HG03039 (cell line): ENCODE data around the gene GAGE12G.
"Not testable (repeated sequence)": the region's sequence is repeated elsewhere in the genome, so short reads cannot be mapped to it uniquely, and the experiment has no call there.

Experiments used
- ATAC-seq: cut with Tn5 transposase; IDR thresholded peaks from one replicate; pipeline ENCODE4 v1.9.1; 2021; ENCODE audit warnings: mild to moderate bottlenecking, moderate library complexity; ENCODE audit not compliant: unreplicated experiment

GAGE12G gene, protein sequence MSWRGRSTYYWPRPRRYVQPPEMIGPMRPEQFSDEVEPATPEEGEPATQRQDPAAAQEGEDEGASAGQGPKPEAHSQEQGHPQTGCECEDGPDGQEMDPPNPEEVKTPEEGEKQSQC

DNA sequence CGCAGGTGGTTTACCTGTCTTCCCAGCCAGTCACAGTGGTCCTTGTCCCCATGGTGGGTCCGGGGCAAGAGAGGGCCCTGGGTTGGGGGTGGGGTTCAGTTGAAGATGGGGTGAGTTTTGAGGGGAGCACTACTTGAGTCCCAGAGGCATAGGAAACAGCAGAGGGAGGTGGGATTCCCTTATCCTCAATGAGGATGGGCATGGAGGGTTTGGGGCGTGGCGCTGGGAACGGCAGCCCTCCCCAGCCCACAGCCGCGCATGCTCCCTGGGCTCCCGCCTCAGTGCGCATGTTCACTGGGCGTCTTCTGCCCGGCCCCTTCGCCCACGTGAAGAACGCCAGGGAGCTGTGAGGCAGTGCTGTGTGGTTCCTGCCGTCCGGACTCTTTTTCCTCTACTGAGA is at the start of gene GAGE12G:
Gene GAGE12G (plus strand): TSS at position 301 of the 400 bp plus-strand sequence. CDS start 1,155 bp downstream, outside the sequence.
- not testable (repeated sequence) for ATAC-seq

DNA sequence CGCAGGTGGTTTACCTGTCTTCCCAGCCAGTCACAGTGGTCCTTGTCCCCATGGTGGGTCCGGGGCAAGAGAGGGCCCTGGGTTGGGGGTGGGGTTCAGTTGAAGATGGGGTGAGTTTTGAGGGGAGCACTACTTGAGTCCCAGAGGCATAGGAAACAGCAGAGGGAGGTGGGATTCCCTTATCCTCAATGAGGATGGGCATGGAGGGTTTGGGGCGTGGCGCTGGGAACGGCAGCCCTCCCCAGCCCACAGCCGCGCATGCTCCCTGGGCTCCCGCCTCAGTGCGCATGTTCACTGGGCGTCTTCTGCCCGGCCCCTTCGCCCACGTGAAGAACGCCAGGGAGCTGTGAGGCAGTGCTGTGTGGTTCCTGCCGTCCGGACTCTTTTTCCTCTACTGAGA is 38.3 kb upstream of the GAGE12G start, which contains the start of gene GAGE12C:
Gene GAGE12C (plus strand): TSS at position 301 of the 400 bp plus-strand sequence. CDS start 1,155 bp downstream, outside the sequence.
- not testable (repeated sequence) for ATAC-seq

DNA sequence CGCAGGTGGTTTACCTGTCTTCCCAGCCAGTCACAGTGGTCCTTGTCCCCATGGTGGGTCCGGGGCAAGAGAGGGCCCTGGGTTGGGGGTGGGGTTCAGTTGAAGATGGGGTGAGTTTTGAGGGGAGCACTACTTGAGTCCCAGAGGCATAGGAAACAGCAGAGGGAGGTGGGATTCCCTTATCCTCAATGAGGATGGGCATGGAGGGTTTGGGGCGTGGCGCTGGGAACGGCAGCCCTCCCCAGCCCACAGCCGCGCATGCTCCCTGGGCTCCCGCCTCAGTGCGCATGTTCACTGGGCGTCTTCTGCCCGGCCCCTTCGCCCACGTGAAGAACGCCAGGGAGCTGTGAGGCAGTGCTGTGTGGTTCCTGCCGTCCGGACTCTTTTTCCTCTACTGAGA is 28.8 kb upstream of the GAGE12G start, which contains the start of gene GAGE12D:
Gene GAGE12D (plus strand): TSS at position 301 of the 400 bp plus-strand sequence. CDS start 1,155 bp downstream, outside the sequence.
- ATAC-seq: not testable (repeated sequence)

DNA sequence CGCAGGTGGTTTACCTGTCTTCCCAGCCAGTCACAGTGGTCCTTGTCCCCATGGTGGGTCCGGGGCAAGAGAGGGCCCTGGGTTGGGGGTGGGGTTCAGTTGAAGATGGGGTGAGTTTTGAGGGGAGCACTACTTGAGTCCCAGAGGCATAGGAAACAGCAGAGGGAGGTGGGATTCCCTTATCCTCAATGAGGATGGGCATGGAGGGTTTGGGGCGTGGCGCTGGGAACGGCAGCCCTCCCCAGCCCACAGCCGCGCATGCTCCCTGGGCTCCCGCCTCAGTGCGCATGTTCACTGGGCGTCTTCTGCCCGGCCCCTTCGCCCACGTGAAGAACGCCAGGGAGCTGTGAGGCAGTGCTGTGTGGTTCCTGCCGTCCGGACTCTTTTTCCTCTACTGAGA is 19.2 kb upstream of the GAGE12G start, which contains the start of gene GAGE12E:
Gene GAGE12E (plus strand): TSS at position 301 of the 400 bp plus-strand sequence. CDS start 1,155 bp downstream, outside the sequence.
- ATAC-seq: not testable (repeated sequence)

DNA sequence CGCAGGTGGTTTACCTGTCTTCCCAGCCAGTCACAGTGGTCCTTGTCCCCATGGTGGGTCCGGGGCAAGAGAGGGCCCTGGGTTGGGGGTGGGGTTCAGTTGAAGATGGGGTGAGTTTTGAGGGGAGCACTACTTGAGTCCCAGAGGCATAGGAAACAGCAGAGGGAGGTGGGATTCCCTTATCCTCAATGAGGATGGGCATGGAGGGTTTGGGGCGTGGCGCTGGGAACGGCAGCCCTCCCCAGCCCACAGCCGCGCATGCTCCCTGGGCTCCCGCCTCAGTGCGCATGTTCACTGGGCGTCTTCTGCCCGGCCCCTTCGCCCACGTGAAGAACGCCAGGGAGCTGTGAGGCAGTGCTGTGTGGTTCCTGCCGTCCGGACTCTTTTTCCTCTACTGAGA is 9.7 kb upstream of the GAGE12G start, which contains the start of gene GAGE12F:
Gene GAGE12F (plus strand): TSS at position 301 of the 400 bp plus-strand sequence. CDS start 1,155 bp downstream, outside the sequence.
- ATAC-seq: not testable (repeated sequence)

DNA sequence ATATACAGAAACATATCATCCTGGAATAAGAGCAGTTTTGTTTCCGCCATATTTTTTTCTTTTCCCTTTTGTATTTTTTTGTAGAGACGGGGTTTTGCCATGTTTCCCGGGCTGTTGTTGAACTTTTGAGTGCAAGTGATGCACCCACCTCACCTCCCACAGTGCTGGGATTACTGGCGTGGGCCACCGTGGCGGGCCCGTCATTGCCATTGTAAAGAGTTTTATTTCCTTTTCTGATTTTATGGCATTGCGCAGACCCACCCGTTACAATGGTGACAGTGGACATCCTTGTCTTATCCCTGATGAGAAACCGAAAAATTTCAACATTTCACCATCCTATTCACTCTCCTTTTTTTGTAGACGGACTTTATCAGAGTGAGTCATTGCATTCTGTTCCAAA is 1.5 kb upstream of the GAGE12G start:
- not testable (repeated sequence) for ATAC-seq

DNA sequence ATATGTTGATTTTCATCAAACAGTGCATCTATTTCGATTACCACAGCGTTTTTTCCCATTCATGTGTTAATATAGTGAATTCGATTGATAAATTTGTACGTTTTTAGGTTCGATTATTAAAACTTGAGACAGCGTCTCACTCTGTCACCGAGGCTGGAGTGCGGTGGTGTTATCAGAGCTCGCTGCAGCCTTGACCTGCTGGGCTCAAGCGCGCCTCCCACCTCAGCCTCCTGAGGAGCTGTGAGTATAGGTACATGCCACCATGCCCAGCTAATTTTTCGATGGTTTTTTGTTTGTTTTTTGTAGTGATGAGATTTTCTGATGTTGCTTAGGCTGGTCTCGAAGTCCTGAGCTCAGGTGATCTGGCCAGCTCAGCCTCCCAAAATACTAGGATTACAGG is 1.0 kb upstream of the GAGE12G start:
- not testable (repeated sequence) for ATAC-seq

DNA sequence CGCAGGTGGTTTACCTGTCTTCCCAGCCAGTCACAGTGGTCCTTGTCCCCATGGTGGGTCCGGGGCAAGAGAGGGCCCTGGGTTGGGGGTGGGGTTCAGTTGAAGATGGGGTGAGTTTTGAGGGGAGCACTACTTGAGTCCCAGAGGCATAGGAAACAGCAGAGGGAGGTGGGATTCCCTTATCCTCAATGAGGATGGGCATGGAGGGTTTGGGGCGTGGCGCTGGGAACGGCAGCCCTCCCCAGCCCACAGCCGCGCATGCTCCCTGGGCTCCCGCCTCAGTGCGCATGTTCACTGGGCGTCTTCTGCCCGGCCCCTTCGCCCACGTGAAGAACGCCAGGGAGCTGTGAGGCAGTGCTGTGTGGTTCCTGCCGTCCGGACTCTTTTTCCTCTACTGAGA is 9.4 kb downstream of the GAGE12G start, which contains the start of gene GAGE12H:
Gene GAGE12H (plus strand): TSS at position 301 of the 400 bp plus-strand sequence. CDS start 1,155 bp downstream, outside the sequence.
- ATAC-seq: not testable (repeated sequence)

DNA sequence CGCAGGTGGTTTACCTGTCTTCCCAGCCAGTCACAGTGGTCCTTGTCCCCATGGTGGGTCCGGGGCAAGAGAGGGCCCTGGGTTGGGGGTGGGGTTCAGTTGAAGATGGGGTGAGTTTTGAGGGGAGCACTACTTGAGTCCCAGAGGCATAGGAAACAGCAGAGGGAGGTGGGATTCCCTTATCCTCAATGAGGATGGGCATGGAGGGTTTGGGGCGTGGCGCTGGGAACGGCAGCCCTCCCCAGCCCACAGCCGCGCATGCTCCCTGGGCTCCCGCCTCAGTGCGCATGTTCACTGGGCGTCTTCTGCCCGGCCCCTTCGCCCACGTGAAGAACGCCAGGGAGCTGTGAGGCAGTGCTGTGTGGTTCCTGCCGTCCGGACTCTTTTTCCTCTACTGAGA is 19.0 kb downstream of the GAGE12G start, which contains the start of gene GAGE2A:
Gene GAGE2A (plus strand): TSS at position 301 of the 400 bp plus-strand sequence. CDS start 1,155 bp downstream, outside the sequence.
- ATAC-seq: not testable (repeated sequence)

DNA sequence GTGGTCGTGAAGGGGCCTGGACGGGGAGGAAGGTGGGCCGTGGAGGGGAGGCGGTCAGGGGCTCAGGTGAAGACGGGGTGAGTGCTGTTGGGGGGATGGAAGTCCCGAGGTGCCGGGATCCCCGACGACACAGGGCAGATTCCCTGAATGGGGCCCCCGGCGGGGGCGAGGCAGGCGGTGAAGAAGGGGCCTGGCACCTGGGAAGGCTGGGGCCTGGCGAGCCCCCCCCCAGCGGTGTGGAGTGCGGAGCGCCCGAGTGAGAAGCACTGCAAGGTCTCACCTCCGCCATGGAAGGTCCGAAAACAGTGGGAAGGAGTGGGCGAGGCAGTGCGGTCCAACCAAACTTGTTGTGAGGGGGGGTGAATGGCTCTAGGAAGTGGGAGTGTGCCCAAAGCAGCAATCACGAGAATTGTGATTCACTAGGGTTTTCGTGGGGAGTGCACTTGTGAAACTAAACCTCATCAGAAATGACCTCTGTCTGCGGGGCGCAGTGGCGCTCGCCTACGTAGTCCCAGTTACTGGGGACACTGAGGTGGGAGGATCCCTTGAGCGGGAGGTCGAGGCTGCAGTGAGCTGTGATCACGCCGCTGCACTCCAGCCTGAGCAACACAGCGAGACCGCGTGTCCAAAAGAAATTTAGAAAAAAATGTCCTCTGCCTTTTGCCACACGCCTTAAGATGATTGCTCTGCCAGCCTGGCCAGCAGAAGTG is 19.7 kb downstream of the GAGE12G start:
- ATAC-seq: not testable (repeated sequence)

DNA sequence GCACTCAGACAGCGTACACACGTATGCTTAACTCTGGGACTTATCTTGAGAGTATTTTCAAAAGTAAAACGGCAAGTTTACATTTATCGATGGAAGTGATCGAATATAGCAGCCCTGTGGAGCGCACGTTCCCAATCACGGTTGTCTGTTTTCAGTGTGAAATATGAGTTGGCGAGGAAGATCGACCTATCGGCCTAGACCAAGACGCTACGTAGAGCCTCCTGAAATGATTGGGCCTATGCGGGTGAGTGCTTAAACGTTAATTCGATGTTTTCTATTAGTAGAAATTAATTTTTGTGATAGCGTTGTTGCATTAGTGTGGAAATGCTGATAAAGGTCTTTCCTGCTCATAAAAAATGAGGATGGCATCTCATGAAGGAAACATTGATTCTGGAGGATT is 20.3 kb downstream of the GAGE12G start:
- ATAC-seq: not testable (repeated sequence)

DNA sequence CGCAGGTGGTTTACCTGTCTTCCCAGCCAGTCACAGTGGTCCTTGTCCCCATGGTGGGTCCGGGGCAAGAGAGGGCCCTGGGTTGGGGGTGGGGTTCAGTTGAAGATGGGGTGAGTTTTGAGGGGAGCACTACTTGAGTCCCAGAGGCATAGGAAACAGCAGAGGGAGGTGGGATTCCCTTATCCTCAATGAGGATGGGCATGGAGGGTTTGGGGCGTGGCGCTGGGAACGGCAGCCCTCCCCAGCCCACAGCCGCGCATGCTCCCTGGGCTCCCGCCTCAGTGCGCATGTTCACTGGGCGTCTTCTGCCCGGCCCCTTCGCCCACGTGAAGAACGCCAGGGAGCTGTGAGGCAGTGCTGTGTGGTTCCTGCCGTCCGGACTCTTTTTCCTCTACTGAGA is 28.5 kb downstream of the GAGE12G start, which contains the start of gene GAGE1:
Gene GAGE1 (plus strand): TSS at position 301 of the 400 bp plus-strand sequence. CDS start 1,155 bp downstream, outside the sequence.
- not testable (repeated sequence) for ATAC-seq

DNA sequence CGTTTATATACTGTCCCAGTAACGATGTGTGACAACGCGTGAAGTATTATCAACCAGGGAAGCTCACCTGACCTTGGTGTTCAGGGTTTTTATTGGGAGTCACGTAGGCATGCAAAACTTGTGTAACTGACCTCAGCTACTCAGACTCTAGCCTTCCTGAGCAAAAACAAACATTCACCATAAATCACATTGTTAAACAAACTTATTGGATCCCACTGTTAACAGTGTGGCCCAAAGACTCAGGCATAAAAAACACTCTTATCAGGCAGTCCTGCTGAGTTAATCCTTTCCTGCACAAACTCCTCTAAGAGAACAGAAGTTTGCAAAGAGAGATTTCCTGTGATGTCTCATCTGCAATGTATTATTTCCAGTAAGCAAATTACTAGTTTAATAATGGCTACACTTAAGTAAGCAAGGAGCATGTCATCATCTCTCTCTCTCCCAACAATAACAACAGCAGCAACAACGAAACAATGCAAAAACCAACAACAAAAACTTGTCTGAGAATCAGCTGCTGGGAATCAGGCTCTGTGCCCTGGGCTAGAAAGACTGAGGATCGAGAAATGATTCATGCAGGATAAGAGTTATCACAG is 40.6 kb downstream of the GAGE12G start:
- no peak for ATAC-seq

DNA sequence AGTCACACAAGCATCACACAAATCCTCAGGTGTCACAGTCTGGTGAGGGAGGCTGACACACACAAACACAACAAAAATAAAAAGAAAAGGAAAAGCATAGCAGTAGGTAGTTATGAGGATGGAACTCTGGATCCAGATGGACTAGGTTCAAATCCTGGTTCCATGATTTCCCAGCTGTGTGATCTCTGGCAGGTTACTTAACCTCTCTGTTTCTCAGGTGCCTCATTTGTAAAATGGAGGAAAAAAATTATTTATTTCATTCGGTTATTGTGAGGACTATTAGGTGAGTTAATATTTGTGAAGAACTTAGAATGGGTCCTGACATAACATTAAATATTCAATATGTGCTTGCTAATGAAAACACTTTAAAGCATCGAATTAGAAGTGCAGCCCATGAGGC is 48.4 kb downstream of the GAGE12G start:
- ATAC-seq: no peak
